ENCODE data around the gene PSTPIP2. TPM values are rescaled to one million over a fixed set of nuclear protein-coding genes. Genes with fewer than 3 reads are reported as not detected.

The PSTPIP2 gene
- total RNA-seq, 1 donor from 2014 or later, result 9.6 TPM

DNA sequence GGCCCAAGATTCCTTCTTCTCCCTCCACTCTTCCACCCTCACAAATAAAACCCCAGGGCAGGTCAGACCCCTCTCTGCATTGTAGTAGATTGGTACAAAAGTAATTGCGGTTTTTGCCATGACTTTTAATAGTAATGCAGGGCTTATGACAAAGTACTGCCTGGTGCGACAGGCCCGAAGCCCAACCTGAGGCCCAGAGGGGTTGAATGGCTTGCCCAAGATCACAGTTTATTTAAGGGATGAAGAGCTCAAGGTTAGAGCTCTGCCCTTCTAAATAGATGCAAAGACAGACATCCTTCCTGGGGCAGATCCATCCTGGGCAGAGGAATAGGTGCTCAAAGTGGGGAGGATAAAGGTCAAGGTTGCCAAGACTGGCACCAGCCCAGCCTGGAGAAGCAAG, 899 bp upstream of the PSTPIP2 start:
- Mint-ChIP-seq H3K27me3 (peaks cover 2% of the 10 kb centered on the region), H3K9me3 (no peaks in the 10 kb centered on the region), H3K36me3 (no peaks in the 10 kb centered on the region), H3K27ac (no peak overlapping the region), H3K4me1 (ENCODE audit: unreplicated experiment) (peaks cover 17% of the 10 kb centered on the region), H3K4me3 (peak overlapping the region; percentile 88)
- DNase-seq (ENCODE audit: extremely low spot score, unreplicated experiment), result no peak
- TF ChIP-seq, protein P1, sequence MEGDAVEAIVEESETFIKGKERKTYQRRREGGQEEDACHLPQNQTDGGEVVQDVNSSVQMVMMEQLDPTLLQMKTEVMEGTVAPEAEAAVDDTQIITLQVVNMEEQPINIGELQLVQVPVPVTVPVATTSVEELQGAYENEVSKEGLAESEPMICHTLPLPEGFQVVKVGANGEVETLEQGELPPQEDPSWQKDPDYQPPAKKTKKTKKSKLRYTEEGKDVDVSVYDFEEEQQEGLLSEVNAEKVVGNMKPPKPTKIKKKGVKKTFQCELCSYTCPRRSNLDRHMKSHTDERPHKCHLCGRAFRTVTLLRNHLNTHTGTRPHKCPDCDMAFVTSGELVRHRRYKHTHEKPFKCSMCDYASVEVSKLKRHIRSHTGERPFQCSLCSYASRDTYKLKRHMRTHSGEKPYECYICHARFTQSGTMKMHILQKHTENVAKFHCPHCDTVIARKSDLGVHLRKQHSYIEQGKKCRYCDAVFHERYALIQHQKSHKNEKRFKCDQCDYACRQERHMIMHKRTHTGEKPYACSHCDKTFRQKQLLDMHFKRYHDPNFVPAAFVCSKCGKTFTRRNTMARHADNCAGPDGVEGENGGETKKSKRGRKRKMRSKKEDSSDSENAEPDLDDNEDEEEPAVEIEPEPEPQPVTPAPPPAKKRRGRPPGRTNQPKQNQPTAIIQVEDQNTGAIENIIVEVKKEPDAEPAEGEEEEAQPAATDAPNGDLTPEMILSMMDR (conservative IDR thresholded peaks at IDR 0.05), result no peak

DNA sequence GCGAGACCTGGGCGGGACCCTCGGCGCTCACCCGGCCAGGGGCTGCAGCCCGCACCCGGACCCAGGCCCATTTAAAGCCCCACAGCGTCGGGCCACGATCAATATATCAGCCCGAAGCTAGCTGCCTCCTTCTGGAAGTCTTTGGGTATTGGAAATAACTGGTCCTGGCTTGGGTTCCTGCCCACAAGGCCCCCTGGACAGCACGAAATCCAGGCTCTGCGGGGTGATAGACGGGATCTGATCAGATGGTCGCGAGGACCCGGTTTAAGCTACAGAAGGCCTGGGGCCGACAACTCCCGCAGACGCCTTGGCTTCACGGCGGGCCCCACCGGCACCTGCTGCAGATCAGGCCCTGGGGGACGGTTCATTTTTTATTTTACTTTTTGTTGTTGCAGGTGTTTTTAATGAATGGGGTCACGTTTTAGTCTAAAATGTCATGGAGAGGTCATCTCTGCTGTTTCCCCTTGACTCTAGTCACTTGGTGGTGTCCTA, 362 bp upstream of the PSTPIP2 start:
- peaks cover 17% of the 10 kb centered on the region for H3K4me1 Mint-ChIP-seq (ENCODE audit: unreplicated experiment)
- H3K9me3 Mint-ChIP-seq, result no peaks in the 10 kb centered on the region
- no peaks in the 10 kb centered on the region for H3K36me3 Mint-ChIP-seq
- H3K4me3 Mint-ChIP-seq, result peak overlapping the region; percentile 88
- DNase-seq (ENCODE audit: extremely low spot score, unreplicated experiment), result no peak
- TF ChIP-seq, protein P1 (conservative IDR thresholded peaks at IDR 0.05), result peak; percentile 33
- H3K27ac Mint-ChIP-seq, result no peak overlapping the region
- peaks cover 2% of the 10 kb centered on the region for H3K27me3 Mint-ChIP-seq

DNA sequence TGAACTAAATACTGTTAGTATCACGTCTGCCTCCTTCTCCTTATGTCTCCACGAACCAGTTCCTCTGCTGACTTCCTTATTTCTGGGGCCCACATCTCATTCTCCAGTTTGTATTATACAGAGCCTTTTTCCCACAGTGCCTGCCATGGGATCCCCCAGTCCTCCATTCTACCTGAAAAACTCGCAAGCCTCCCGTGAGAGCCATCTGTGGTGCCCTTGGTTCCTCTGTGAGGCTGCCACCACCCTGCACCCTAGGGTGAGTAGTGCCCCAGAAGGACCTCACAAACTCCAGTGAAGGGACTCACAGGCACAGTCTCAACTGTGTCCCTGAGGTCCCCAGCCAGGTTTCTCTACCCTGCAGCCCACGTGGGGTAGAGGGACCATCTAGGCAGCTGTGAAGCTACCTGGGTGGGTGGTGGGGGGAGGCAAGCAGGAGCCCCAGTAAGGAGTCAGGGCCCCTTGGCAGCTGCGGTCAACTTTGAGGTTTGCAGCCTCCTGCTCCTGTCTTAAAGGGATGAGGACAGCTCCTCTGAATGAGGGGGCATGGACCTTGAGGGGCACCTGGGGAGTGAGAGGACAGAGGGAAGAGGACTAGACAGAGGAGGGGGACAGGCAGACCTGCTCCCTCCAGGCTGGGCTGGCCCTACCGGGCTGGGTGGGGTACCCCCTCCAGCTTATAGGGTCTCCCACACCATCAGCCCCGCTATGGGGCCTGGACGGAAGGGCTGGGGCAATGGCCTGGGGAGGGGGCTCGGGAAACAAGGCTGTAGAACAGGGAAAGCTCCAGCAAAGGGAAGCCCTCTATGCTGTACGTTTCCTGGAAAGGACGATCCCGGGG, 1.0 kb downstream of the PSTPIP2 start:
- Mint-ChIP-seq H3K27ac (peak overlapping the region; percentile 58), H3K4me3 (peak overlapping the region; percentile 73), H3K9me3 (no peaks in the 10 kb centered on the region), H3K36me3 (no peaks in the 10 kb centered on the region), H3K27me3 (peaks cover 2% of the 10 kb centered on the region), H3K4me1 (ENCODE audit: unreplicated experiment) (peaks cover 17% of the 10 kb centered on the region)
- TF ChIP-seq, protein P1 (conservative IDR thresholded peaks at IDR 0.05), result no peak
- peak; percentile 57 for DNase-seq (ENCODE audit: extremely low spot score, unreplicated experiment)

DNA sequence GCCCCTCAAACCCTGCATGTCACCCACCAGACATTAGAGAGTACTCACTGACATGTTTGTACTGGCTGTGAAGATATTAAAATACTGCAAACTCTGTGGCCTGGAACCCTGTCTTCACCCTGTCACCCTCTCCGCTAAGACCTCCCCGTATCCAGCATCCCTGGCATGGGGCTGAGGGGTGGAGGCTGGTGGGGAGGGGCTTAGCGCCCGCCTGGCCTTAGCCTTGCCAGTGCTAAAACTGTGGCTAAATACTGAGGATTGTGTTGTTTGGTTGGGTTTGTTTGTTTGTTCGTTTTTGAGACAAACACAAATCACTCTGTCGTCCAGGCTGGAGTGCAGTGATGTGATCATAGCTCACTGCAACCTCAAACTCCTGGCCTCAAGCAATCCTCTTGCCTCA, 1.8 kb downstream of the PSTPIP2 start:
- peaks cover 2% of the 10 kb centered on the region for H3K27me3 Mint-ChIP-seq
- H3K9me3 Mint-ChIP-seq, result no peaks in the 10 kb centered on the region
- DNase-seq (ENCODE audit: extremely low spot score, unreplicated experiment), result no peak
- peak overlapping the region; percentile 58 for H3K27ac Mint-ChIP-seq
- H3K36me3 Mint-ChIP-seq, result no peaks in the 10 kb centered on the region
- peaks cover 17% of the 10 kb centered on the region for H3K4me1 Mint-ChIP-seq (ENCODE audit: unreplicated experiment)
- TF ChIP-seq, protein P1 (conservative IDR thresholded peaks at IDR 0.05), result no peak
- H3K4me3 Mint-ChIP-seq, result peak overlapping the region; percentile 73

DNA sequence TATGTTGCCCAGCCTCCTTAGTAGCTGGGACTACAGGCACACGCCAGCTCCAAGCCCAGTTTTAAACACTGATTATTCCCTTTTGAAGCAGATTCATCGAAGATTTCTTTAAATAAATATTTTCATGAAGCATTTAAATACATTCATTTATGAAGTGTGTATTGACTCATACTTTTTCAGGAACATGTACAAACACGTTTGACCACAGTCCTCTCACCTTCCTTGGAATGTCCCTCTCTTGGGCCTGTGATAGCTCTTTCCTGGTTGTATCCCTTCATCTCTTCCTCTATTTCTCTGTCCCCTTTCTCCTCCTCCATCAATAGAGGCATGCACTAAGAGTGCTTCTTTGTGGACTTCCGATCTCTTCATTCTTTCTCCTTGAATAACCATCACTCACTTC, 2.5 kb downstream of the PSTPIP2 start:
- Mint-ChIP-seq H3K27ac (peak overlapping the region; percentile 1), H3K9me3 (no peaks in the 10 kb centered on the region), H3K36me3 (no peaks in the 10 kb centered on the region), H3K4me1 (ENCODE audit: unreplicated experiment) (peaks cover 17% of the 10 kb centered on the region), H3K27me3 (peaks cover 2% of the 10 kb centered on the region), H3K4me3 (peak overlapping the region; percentile 4)
- TF ChIP-seq, protein P1 (conservative IDR thresholded peaks at IDR 0.05), result no peak
- no peak for DNase-seq (ENCODE audit: extremely low spot score, unreplicated experiment)

All from type B pancreatic cell (in vitro differentiated cells).